Activated CD4-positive, alpha-beta memory T cell treated with anti-CD3 and anti-CD28 coated beads for 36 hours (primary cell): Measurements from ENCODE around the gene FCGBP. TPM values are rescaled to one million over a fixed set of nuclear protein-coding genes. Genes with fewer than 3 reads are reported as not detected.
A peak's percentile ranks its signal among the peaks of the same experiment; 100 is the strongest.

ENCODE experiments used
- CTCF ChIA-PET: fragments of 350-600 bp; sonication (Branson Sonifier 250); formaldehyde crosslinking; loops from one replicate; lab custom pipeline; 2021; ENCODE audit warnings: antibody characterized with exemption, inconsistent platforms; lab: Charles Lee
- POLR2A ChIA-PET: fragments of 350-600 bp; sonication (Branson Sonifier 250); formaldehyde crosslinking; loops from one replicate; lab custom pipeline; 2021; ENCODE audit warnings: antibody characterized with exemption; lab: Charles Lee
- DNase-seq: peaks from one replicate; pipeline ENCODE4 v3.0.0-alpha.2; 2020
- H3K27ac Mint-ChIP-seq: one replicate; pipeline ENCODE4 v1.8.0; 2021; ENCODE audit warnings: mixed read lengths
- H3K27me3 Mint-ChIP-seq: one replicate; pipeline ENCODE4 v1.8.0; 2021; ENCODE audit warnings: mixed read lengths
- H3K36me3 Mint-ChIP-seq: one replicate; pipeline ENCODE4 v1.8.0; 2021; ENCODE audit warnings: mixed read lengths
- H3K4me1 Mint-ChIP-seq: one replicate; pipeline ENCODE4 v1.8.0; 2021; ENCODE audit warnings: low read depth, mixed read lengths
- H3K4me3 Mint-ChIP-seq: one replicate; pipeline ENCODE4 v1.8.0; 2021; ENCODE audit warnings: mild to moderate bottlenecking, mixed read lengths
- H3K9me3 Mint-ChIP-seq: one replicate; pipeline ENCODE4 v1.8.0; 2021; ENCODE audit warnings: mixed read lengths
- intact Hi-C: fragments of 100-400 bp; cut with micrococcal nuclease; formaldehyde crosslinking; loops from one replicate; pipeline ENCODE4 v1.15.1; 2023
- total RNA-seq, 2 experiments: library from RNA; stranded (reverse); gene quantifications; one replicate each; pipeline ENCODE4 v1.2.3, GENCODE V29; 2021

Gene FCGBP
- 1 to 10 TPM; 3.6 TPM for total RNA-seq

DNA sequence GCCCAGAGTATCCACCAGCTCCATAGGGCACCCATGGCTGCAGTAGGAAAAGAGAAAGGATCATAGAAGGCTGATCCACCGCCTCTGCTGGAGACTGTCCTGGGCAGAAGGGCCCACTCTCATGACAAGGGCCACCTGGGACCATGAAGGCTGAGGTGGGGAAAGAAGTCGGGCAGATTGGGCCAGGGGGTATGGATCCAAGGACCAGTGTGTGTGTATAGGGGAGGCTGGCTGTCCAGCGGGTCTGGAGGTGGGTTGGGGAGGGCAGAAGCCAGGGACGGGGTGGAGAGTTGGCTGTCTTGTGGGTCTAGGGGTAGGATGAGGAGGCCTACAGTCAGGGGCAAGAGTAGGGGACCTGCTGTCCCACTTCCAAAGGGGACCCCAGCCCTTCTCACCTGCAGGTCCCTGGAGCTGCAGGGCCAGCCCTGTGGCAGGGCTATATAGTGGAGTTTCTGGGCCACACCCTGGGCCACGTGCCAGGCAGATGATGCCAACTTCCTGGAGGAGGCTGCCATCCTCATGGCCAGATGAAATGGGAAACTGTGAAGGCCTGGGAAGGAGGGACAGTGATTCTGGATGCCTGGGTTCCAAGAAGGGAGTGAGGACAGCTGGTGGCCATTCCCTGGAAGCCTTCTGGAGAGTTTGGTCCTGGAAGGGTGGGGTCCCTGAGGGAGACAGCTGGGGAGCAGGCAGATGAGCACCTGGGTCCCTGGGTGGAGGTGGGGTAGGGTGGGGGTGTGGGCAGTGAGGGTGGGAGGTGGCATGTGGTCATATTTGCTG lies at the start of gene FCGBP:
Gene FCGBP, minus strand, starts transcription at position 51 of the 780 bp plus-strand sequence.
- H3K27me3 Mint-ChIP-seq: no peaks in the 10 kb centered on the region
- H3K4me1 Mint-ChIP-seq: peaks cover 54% of the 10 kb centered on the region
- POLR2A ChIA-PET: no interaction called here
- no peak for DNase-seq
- H3K4me3 Mint-ChIP-seq: no peak within 1 kb of the TSS
- intact Hi-C loops: no loop called here
- H3K27ac Mint-ChIP-seq: peak within 1 kb of the TSS; percentile 59
- CTCF ChIA-PET: interaction anchor here (0.6 to 3.9 kb wide), 2 partner anchors 35 to 536 kb away, joined by 4 to 24 read pairs; partner anchors contain the start of gene PSMC4
- H3K9me3 Mint-ChIP-seq: peaks cover 4% of the 10 kb centered on the region
- peaks cover 3% of the 10 kb centered on the region for H3K36me3 Mint-ChIP-seq

DNA sequence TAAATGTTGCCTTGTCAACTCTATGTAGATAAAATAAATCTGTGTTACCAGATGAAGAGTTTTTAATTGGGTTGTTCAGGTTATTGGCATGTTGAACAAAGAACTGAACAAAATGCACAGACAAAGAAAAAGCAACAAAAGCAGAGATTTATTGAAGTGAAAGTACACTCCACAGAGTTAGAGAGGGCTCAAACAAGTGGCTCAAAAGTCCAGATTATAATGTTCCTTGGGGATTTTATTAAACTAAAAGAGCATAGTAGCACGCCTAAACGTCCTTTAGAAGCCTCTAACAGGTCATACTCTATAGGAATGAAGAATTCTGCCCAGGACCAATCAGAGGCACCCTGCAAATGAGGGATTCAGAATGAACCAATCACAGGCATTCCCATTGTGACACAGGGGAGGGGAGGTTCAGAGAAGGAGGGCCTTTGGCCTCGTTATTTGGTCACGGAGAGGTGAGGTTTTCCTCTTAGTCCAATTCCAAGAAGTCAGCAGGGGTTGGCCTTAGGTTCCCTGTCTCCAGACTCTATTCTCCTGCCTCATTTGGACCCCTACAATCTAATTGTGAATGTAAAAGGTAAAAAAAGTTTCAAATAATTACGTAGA lies 49.4 kb upstream of the FCGBP start:
- peaks cover 41% of the 10 kb centered on the region for H3K9me3 Mint-ChIP-seq
- peaks cover 71% of the 10 kb centered on the region for H3K36me3 Mint-ChIP-seq
- ChIA-PET CTCF (no interaction called here), POLR2A (no interaction called here)
- intact Hi-C loops: no loop called here
- H3K27ac Mint-ChIP-seq: no peak overlapping the region
- no peak for DNase-seq
- H3K4me1 Mint-ChIP-seq: peaks cover under 1% of the 10 kb centered on the region
- H3K27me3 Mint-ChIP-seq: no peaks in the 10 kb centered on the region
- H3K4me3 Mint-ChIP-seq: no peak overlapping the region

DNA sequence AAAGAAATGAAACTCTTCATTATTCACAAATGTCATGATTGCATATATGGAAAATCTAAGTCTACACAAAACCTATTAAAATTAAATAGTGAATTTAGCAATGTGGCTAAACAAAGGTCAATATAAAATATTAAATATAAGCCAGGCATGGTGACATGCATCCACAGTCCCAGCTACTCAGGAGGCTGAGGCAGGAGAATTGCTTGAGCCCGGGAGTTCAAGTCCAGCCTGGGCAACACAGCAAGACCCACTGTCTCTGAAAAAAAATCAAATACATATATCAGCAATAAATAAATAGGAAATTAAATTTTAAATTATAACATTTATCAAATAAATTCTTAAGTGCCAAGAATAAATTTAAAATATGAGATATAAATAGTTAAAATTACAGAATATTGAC lies 48.4 kb upstream of the FCGBP start:
- DNase-seq: no peak
- POLR2A ChIA-PET: no interaction called here
- intact Hi-C loops: no loop called here
- Mint-ChIP-seq H3K9me3 (peaks cover 41% of the 10 kb centered on the region), H3K4me1 (no peaks in the 10 kb centered on the region), H3K4me3 (no peak overlapping the region), H3K27ac (no peak overlapping the region), H3K36me3 (peaks cover 79% of the 10 kb centered on the region), H3K27me3 (no peaks in the 10 kb centered on the region)
- CTCF ChIA-PET: no interaction called here

DNA sequence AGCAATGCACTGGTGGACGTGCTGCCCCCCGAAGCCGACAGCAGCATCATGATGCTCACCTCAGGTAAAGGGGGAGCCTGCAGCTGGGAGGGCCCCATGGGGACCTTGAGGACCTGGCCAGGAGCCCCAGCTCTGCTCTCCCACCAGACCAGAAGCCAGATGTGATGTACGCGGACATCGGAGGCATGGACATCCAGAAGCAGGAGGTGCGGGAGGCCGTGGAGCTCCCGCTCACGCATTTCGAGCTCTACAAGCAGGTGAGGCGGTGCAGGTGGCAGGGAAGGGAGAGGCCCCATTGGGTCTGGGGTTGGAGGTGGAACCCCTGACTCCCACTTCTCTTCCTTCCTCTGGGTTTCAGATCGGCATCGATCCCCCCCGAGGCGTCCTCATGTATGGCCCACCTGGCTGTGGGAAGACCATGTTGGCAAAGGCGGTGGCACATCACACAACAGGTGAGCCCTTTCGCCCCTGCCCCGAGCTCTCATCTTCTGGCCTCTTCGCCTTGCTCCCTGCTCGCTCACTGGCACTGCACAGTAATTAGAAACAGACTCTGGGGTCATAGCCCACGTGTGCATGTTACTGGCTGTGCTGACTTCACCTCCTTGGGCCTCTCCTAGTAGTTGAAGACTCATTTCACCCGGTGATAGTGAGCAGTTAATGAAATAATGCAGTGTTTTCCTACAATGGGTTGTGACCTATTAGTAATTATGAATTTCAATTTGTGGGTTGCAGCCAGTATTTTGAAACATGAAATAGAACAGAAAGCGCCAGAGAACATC lies 40.1 kb upstream of the FCGBP start:
- no peak overlapping the region for H3K4me3 Mint-ChIP-seq
- POLR2A ChIA-PET: no interaction called here

DNA sequence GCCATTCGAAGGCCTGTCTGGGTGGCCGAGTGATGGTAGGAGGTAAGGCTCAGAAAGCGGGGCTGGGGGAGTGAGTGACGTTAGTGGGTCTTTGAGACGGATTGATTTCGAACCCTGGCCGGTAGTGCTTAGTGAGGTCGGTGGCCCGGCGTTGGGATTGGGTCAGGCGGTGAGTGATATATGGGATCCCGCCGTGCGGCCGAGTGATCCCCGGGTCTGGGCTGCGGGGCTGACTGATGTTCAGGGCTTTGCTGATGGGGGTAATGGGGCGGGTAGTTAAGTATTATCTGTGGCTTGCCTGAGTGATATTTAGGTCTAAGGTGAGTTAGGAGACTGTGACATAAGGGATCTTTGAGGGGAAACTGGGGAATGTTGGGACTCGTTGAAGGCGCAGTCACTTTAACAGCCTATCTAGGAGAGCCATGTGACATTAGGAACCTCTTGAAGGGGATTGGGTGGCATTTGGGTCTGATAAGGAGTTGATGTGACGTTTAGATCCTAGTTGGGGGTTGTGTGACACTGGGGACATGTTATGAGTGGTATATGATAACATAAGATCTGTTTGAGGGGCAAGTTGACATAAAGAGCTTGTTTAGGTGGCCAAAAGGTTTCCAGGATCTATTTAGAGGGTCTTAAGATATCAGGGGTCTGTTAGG lies 37.1 kb upstream of the FCGBP start:
- intact Hi-C loops: loop anchor here (1.0 to 2.0 kb wide), 2 partner anchors 19 to 26 kb away; partner anchors contain the start of gene ZNF546
- Mint-ChIP-seq H3K27ac (peak overlapping the region; percentile 98), H3K4me3 (peak overlapping the region; percentile 95), H3K27me3 (no peaks in the 10 kb centered on the region), H3K36me3 (peaks cover 38% of the 10 kb centered on the region), H3K4me1 (peaks cover 51% of the 10 kb centered on the region), H3K9me3 (no peaks in the 10 kb centered on the region)
- CTCF ChIA-PET: interaction anchor here (0.6 to 3.1 kb wide), 22 partner anchors 8 to 452 kb away, joined by 3 to 24 read pairs (median 6); partner anchors contain the start of genes DYRK1B and ZNF546
- no peak for DNase-seq
- POLR2A ChIA-PET: interaction anchor here (0.7 to 3.1 kb wide), 11 partner anchors 9 to 928 kb away, joined by 3 to 31 read pairs (median 11); partner anchors contain the start of genes DYRK1B, FBL, ZNF546 and ZNF780B

More for the DNA sequence above, 40.1 kb upstream of the FCGBP start:
- CTCF ChIA-PET: interaction anchor here (0.6 kb wide), 1 partner anchor 331 kb away, joined by 7 read pairs; no protein-coding TSS in a partner anchor
- Mint-ChIP-seq H3K36me3 (peaks cover 54% of the 10 kb centered on the region), H3K27ac (no peak overlapping the region), H3K9me3 (no peaks in the 10 kb centered on the region), H3K4me1 (peaks cover 37% of the 10 kb centered on the region), H3K27me3 (no peaks in the 10 kb centered on the region)
- intact Hi-C loops: no loop called here
- no peak for DNase-seq

DNA sequence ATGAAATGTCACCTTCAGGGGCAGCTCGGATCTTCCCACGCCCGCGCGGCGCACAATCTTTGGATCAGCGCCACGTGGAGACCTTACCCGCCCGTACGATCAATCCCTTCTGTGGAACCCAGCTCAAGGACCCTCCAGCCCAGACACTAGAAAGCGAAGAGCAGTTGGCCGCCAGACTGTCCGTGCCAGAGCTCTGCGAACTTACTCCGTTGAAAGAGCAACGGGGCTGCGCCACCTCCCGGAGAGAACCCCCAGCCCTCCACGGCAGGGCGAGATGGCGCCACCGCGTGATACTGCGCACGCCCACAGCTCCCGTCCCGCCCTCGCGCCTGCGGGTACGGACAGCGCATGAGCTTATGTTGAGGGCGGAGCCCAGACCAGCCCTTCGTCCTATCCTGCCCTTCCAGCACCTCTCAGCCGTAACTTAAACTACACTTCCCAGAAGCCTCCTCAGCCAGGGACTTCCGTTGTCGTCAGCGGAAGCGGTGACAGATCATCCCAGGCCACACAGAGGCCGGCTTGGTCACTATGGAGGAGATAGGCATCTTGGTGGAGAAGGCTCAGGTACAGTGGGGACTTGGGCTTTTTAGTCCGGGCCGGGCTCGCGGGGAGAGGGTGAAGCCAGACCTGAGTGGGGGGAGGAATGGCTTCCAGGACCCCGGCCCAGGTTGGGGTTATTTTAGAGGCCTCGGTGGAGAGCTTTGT lies 36.4 kb upstream of the FCGBP start, which contains the start of gene PSMC4:
Gene PSMC4, plus strand, starts transcription at position 491 of the 705 bp plus-strand sequence. Its CDS starts 38 bp downstream, at position 529.
- Mint-ChIP-seq H3K4me1 (peaks cover 51% of the 10 kb centered on the region), H3K9me3 (no peaks in the 10 kb centered on the region), H3K4me3 (peak within 1 kb of the TSS; percentile 95), H3K27ac (peak within 1 kb of the TSS; percentile 98), H3K27me3 (no peaks in the 10 kb centered on the region), H3K36me3 (peaks cover 37% of the 10 kb centered on the region)
- intact Hi-C loops: loop anchor here (1.0 to 2.0 kb wide), 3 partner anchors 18 to 34 kb away; partner anchors contain the start of gene ZNF546
- CTCF ChIA-PET: interaction anchor here (0.6 to 3.1 kb wide), 35 partner anchors 8 to 453 kb away, joined by 3 to 24 read pairs (median 4); partner anchors contain the start of genes DYRK1B, ZNF546 and ZNF780B
- POLR2A ChIA-PET: interaction anchor here (0.6 to 3.1 kb wide), 20 partner anchors 8 to 928 kb away, joined by 3 to 31 read pairs (median 5); partner anchors contain the start of genes DYRK1B, FBL, ZNF546 and ZNF780A
- DNase-seq: peak; percentile 99

DNA sequence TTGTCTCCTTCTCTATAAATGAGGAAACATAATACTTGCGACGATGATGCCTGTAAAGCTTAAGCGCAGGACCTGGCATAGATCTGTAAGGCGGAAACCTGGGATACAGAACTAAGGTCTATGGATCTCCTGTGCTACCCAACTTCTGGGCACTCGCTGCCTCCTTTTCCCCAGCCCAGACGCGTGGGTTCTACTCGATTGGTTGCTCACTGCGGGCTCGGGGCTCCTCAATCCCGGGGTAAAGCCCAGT lies 35.9 kb upstream of the FCGBP start:
- Mint-ChIP-seq H3K4me1 (peaks cover 51% of the 10 kb centered on the region), H3K9me3 (no peaks in the 10 kb centered on the region), H3K4me3 (peak overlapping the region; percentile 95), H3K36me3 (peaks cover 33% of the 10 kb centered on the region), H3K27ac (peak overlapping the region; percentile 98), H3K27me3 (no peaks in the 10 kb centered on the region)
- POLR2A ChIA-PET: interaction anchor here (0.6 to 3.1 kb wide), 19 partner anchors 8 to 426 kb away, joined by 3 to 31 read pairs (median 5); partner anchors contain the start of genes DYRK1B, FBL, ZNF546 and ZNF780A
- DNase-seq: no peak
- CTCF ChIA-PET: interaction anchor here (0.6 to 3.1 kb wide), 33 partner anchors 9 to 453 kb away, joined by 3 to 24 read pairs (median 5); partner anchors contain the start of genes ZNF546 and ZNF780B
- intact Hi-C loops: loop anchor here (1.0 to 2.0 kb wide), 2 partner anchors 18 to 33 kb away; no protein-coding TSS in a partner anchor

DNA sequence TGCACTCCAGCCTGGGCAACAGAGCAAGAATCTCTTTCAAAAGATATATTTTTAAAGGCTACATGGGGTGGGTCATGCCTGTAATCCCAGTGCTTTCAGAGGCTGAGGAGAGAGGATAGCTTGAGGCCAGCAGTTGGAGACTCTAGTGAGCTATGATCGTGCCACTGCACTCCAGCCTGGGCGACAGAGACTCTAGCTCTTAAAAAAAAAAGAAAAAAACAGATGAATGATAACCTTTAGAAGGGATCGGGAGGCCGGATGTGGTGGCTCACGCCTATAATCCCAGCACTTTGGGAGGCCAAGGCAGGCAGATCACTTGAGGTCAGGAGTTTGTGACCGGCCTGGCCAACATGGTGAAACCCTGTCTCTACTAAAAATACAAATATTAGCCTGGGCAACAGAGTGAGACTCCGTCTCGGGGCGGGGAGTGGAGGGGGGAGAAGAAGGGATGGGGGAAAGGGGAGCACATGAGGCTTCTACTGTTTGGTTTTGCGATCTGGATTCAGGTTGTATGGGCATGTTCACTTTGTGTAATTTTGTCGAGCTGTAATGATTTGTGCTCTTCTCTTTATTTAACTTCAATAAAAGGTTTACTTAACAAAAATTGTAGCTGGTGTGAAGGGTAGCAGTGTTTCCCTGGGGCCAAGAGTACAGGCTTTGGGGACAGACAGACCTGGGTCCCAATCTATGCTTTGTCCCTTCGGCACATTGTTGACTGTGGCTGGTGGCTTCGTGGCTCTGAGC lies 35.4 kb upstream of the FCGBP start:
- Mint-ChIP-seq H3K9me3 (no peaks in the 10 kb centered on the region), H3K4me1 (peaks cover 50% of the 10 kb centered on the region), H3K36me3 (peaks cover 30% of the 10 kb centered on the region), H3K27ac (peak overlapping the region; percentile 98), H3K4me3 (peak overlapping the region; percentile 95), H3K27me3 (no peaks in the 10 kb centered on the region)
- intact Hi-C loops: loop anchor here (1.0 to 2.0 kb wide), 2 partner anchors 17 to 33 kb away; no protein-coding TSS in a partner anchor
- CTCF ChIA-PET: interaction anchor here (0.6 to 3.1 kb wide), 31 partner anchors 9 to 493 kb away, joined by 3 to 24 read pairs (median 5); partner anchors contain the start of genes ZNF546 and ZNF780B
- DNase-seq: peak; percentile 53
- POLR2A ChIA-PET: interaction anchor here (0.6 to 3.1 kb wide), 20 partner anchors 9 to 425 kb away, joined by 3 to 31 read pairs (median 5); partner anchors contain the start of genes DYRK1B, FBL, ZNF546 and ZNF780A

DNA sequence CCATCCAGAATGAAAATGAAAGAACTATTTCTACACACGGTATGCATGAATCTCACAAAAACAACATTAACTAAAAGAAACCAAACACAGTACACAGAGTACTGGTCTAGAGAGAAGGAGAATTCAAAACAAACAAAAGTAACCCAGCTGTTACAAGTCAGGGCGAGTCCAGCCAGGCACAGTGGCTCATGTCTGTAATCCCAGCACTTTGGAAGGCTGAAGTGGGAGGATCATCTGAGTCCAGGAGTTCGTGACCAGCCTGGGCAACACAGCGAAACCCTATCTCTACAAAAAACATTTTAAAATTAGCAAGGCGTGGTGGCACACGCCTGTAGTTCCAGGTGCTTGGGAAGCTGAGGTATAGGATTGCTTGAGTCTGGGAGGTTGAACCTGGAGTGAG lies 34.8 kb upstream of the FCGBP start:
- Mint-ChIP-seq H3K4me3 (peak overlapping the region; percentile 95), H3K4me1 (peaks cover 48% of the 10 kb centered on the region), H3K9me3 (no peaks in the 10 kb centered on the region), H3K27me3 (no peaks in the 10 kb centered on the region), H3K27ac (peak overlapping the region; percentile 98), H3K36me3 (peaks cover 25% of the 10 kb centered on the region)
- POLR2A ChIA-PET: interaction anchor here (1.0 to 3.1 kb wide), 6 partner anchors 8 to 86 kb away, joined by 3 to 31 read pairs (median 12); partner anchors contain the start of genes ZNF546 and ZNF780B
- DNase-seq: no peak
- CTCF ChIA-PET: interaction anchor here (0.6 to 3.1 kb wide), 10 partner anchors 8 to 492 kb away, joined by 3 to 24 read pairs (median 14); partner anchors contain the start of gene ZNF546
- intact Hi-C loops: no loop called here
